Measurements from ENCODE around the gene LIN28B. TPM values are rescaled to one million over a fixed set of nuclear protein-coding genes. Genes with fewer than 3 reads are reported as not detected.
"Not testable (repeated sequence)": the region's sequence is repeated elsewhere in the genome, so short reads cannot be mapped to it uniquely, and the experiment has no call there.

The LIN28B gene
- total RNA-seq, 1 donor from 2014 or later, result 35.2 TPM

DNA sequence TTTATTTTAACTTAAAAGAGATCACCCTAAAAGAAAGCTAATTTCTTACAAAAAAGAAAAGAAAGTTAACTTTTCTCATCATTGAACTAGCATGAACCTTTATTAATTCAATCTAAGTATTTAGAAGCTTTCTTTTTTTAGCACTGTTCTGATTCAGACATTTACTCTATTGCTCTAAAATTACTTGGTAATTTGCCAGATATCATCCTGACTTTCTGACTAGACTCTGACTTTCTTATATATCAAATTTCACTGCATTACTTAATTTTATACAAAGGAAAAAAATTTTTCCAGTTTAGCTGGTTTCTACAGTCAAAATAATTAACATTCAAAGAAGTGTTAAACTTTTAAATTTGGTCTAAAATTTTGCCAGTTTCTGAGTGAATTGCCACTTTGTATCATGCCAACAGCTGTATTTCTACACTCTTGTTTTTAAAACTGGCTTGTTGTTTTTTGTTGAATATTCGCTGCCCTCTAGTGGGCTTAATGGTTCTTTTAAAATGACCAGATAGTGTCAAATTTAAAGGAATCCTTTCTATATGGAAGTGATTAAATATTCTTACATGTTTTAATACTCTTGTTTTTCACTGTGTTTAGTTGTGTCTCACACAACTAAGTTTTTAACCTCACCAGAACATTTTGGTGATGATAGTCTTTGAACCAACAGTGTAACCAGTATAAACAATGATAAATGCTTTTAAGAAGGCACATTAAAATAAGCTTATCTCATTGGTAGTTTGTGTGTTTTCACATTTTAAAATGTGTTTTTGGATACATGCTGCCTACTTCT is 120.9 kb downstream of the LIN28B start:
- no peak for DNase-seq (ENCODE audit: low spot score, unreplicated experiment)
- Mint-ChIP-seq H3K27me3 (no peaks in the 10 kb centered on the region), H3K36me3 (ENCODE audit: insufficient read depth) (peaks cover 2% of the 10 kb centered on the region), H3K4me3 (ENCODE audit: low read depth) (no peak overlapping the region), H3K4me1 (ENCODE audit: low read depth) (peaks cover 4% of the 10 kb centered on the region), H3K27ac (no peak overlapping the region), H3K9me3 (ENCODE audit: low read depth) (no peaks in the 10 kb centered on the region)
- TF ChIP-seq, protein P1, sequence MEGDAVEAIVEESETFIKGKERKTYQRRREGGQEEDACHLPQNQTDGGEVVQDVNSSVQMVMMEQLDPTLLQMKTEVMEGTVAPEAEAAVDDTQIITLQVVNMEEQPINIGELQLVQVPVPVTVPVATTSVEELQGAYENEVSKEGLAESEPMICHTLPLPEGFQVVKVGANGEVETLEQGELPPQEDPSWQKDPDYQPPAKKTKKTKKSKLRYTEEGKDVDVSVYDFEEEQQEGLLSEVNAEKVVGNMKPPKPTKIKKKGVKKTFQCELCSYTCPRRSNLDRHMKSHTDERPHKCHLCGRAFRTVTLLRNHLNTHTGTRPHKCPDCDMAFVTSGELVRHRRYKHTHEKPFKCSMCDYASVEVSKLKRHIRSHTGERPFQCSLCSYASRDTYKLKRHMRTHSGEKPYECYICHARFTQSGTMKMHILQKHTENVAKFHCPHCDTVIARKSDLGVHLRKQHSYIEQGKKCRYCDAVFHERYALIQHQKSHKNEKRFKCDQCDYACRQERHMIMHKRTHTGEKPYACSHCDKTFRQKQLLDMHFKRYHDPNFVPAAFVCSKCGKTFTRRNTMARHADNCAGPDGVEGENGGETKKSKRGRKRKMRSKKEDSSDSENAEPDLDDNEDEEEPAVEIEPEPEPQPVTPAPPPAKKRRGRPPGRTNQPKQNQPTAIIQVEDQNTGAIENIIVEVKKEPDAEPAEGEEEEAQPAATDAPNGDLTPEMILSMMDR (IDR thresholded peaks at IDR 0.05; ENCODE audit: unreplicated experiment), result peak; percentile 57

DNA sequence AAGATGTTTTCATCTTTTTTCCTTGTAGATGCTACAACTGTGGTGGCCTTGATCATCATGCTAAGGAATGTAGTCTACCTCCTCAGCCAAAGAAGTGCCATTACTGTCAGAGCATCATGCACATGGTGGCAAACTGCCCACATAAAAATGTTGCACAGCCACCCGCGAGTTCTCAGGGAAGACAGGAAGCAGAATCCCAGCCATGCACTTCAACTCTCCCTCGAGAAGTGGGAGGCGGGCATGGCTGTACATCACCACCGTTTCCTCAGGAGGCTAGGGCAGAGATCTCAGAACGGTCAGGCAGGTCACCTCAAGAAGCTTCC is 121.4 kb downstream of the LIN28B start:
- Mint-ChIP-seq H3K4me3 (ENCODE audit: low read depth) (no peak overlapping the region), H3K27me3 (no peaks in the 10 kb centered on the region), H3K4me1 (ENCODE audit: low read depth) (peaks cover 4% of the 10 kb centered on the region), H3K9me3 (ENCODE audit: low read depth) (no peaks in the 10 kb centered on the region), H3K36me3 (ENCODE audit: insufficient read depth) (peaks cover 6% of the 10 kb centered on the region), H3K27ac (no peak overlapping the region)
- TF ChIP-seq, protein P1 (IDR thresholded peaks at IDR 0.05; ENCODE audit: unreplicated experiment), result no peak
- DNase-seq (ENCODE audit: low spot score, unreplicated experiment), result no peak

DNA sequence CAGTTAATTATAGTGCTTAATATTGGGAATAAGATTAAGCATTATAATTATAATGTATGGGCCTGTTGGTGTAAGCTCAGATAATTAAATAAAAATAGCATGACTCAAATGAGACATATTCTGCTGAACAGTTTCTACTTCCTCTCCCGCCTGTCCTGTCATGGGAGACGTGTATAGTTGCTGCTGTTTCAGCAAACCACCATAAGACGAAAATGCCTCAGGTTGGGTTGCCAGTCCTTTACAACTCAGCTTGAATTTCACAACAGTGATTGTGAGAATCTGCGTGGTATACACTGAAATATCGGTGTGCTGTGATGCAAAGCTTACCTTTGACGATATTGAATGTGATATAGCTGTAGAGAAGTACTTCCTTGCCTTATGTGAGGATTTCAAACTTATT is 123.4 kb downstream of the LIN28B start:
- Mint-ChIP-seq H3K27me3 (no peaks in the 10 kb centered on the region), H3K27ac (no peak overlapping the region), H3K36me3 (ENCODE audit: insufficient read depth) (peaks cover 6% of the 10 kb centered on the region), H3K9me3 (ENCODE audit: low read depth) (no peaks in the 10 kb centered on the region), H3K4me1 (ENCODE audit: low read depth) (peaks cover 1% of the 10 kb centered on the region), H3K4me3 (ENCODE audit: low read depth) (no peak overlapping the region)
- no peak for DNase-seq (ENCODE audit: low spot score, unreplicated experiment)
- TF ChIP-seq, protein P1 (IDR thresholded peaks at IDR 0.05; ENCODE audit: unreplicated experiment), result no peak

DNA sequence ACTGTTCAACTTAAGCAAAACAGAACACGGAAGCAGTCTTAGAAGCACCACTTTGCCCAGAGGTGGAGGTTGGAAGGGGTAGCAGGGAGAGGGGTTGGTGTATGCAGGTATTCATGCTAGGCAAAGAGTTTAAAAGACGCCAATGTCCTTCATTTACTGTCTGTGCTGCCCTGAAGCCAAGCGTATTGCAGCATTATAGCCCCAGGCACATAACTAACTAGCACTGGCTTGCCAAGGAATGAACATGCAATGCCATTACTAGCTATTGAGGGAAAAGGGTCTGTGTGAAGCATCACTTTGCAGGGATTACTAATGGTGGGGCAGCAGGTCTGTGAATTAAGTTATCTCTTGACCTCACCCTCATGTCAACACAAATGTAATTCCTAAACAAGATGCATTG is 124.8 kb downstream of the LIN28B start:
- H3K4me1 Mint-ChIP-seq (ENCODE audit: low read depth); H3K9me3 Mint-ChIP-seq (ENCODE audit: low read depth); H3K36me3 Mint-ChIP-seq (ENCODE audit: insufficient read depth); H3K27ac Mint-ChIP-seq; H3K4me3 Mint-ChIP-seq (ENCODE audit: low read depth); DNase-seq (ENCODE audit: low spot score, unreplicated experiment); H3K27me3 Mint-ChIP-seq: not testable (repeated sequence)

DNA sequence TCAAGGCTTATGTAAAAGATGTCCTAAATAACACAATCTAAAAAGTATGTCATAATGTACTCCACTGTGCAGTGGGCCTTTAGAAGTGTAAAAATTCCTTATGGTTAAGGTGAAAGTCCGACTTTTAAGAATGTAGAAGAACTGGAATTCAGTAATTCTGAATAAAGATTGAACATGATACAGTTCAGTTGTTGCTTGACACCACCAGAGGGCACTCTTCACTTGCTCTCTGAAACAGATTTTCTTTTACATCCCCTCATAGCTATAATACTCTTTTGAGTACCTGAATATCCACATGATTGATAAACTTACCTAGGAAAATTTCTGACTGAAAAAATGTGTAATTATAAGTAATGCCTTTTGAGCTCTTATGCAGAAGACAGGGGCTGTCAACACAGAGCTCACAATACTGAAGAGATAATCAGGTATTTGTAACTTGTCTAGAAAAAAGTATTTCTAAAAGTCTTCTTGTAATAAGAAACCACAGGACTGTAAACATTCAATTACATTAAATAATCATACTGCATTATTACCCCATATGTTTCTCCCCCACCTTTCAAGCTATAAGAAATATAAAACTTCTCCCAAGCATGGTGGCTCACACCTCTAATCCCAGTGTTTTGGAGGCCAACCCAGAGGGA is 130.8 kb downstream of the LIN28B start:
- H3K4me1 Mint-ChIP-seq (ENCODE audit: low read depth), result peaks cover 11% of the 10 kb centered on the region
- DNase-seq (ENCODE audit: low spot score, unreplicated experiment), result no peak
- peak overlapping the region; percentile 37 for H3K27ac Mint-ChIP-seq
- TF ChIP-seq, protein P1 (IDR thresholded peaks at IDR 0.05; ENCODE audit: unreplicated experiment), result peak; percentile 92
- no peaks in the 10 kb centered on the region for H3K9me3 Mint-ChIP-seq (ENCODE audit: low read depth)
- no peaks in the 10 kb centered on the region for H3K27me3 Mint-ChIP-seq
- no peak overlapping the region for H3K4me3 Mint-ChIP-seq (ENCODE audit: low read depth)
- H3K36me3 Mint-ChIP-seq (ENCODE audit: insufficient read depth), result peaks cover 4% of the 10 kb centered on the region

Measured in progenitor cell of endocrine pancreas (in vitro differentiated cells).